ENCODE results near the gene OGFOD2. TPM values are rescaled to one million over a fixed set of nuclear protein-coding genes. Genes with fewer than 3 reads are reported as not detected.
A peak's percentile ranks its signal among the peaks of the same experiment; 100 is the strongest.

The OGFOD2 gene
- total and polyA plus RNA-seq, 8 donors: 14.2 to 20.8 (median 17.5) TPM

GRCh38 chr12:122999986-123000420 is 25.0 kb downstream of the OGFOD2 start:
- no peak overlapping the region for H3K4me3 ChIP-seq
- no peak overlapping the region for H3K27ac ChIP-seq
- no peaks in the 10 kb centered on the region for H3K27me3 ChIP-seq
- no peak for TF ChIP-seq CTCF (IDR thresholded peaks at IDR 0.05)
- no peaks in the 10 kb centered on the region for H3K4me1 ChIP-seq
- ATAC-seq (no peak), DNase-seq (peak in 1 of 4 donors; percentile 65)
- H3K9me3 ChIP-seq: no peaks in the 10 kb centered on the region
- peaks cover 0 to 69% of the 10 kb centered on the region in 2 donors for H3K36me3 ChIP-seq
- intact Hi-C loops (cut with DNase I): no loop called here

GRCh38 chr12:123000578-123000977 is 25.5 kb downstream of the OGFOD2 start:
- peaks cover 0 to 71% of the 10 kb centered on the region in 2 donors for H3K36me3 ChIP-seq
- H3K27ac ChIP-seq: no peak overlapping the region
- intact Hi-C loops (cut with DNase I): no loop called here
- H3K27me3 ChIP-seq: no peaks in the 10 kb centered on the region
- H3K4me1 ChIP-seq: no peaks in the 10 kb centered on the region
- TF ChIP-seq CTCF (IDR thresholded peaks at IDR 0.05): no peak
- DNase-seq (peak in 1 of 4 donors; percentile 61), ATAC-seq (no peak)
- H3K4me3 ChIP-seq: no peak overlapping the region
- no peaks in the 10 kb centered on the region for H3K9me3 ChIP-seq

GRCh38 chr12:123001464-123001863 is 26.4 kb downstream of the OGFOD2 start:
- H3K27me3 ChIP-seq: no peaks in the 10 kb centered on the region
- peaks cover 0 to 69% of the 10 kb centered on the region in 2 donors for H3K36me3 ChIP-seq
- DNase-seq (no peak), ATAC-seq (no peak)
- no peak overlapping the region for H3K27ac ChIP-seq
- no peaks in the 10 kb centered on the region for H3K4me1 ChIP-seq
- intact Hi-C loops (cut with DNase I): no loop called here
- TF ChIP-seq CTCF (IDR thresholded peaks at IDR 0.05): no peak
- H3K4me3 ChIP-seq: no peak overlapping the region
- H3K9me3 ChIP-seq: no peaks in the 10 kb centered on the region

- TF ChIP-seq CTCF (IDR thresholded peaks at IDR 0.05): no peak
- Histone ChIP-seq H3K36me3 (peaks cover 0 to 63% of the 10 kb centered on the region in 2 donors), H3K27ac (no peak overlapping the region), H3K4me1 (no peaks in the 10 kb centered on the region), H3K27me3 (no peaks in the 10 kb centered on the region), H3K4me3 (no peak overlapping the region), H3K9me3 (no peaks in the 10 kb centered on the region)
- intact Hi-C loops (cut with DNase I): no loop called here
- ATAC-seq (no peak), DNase-seq (peak in 1 of 4 donors; percentile 50)
These were observed 28.2 kb downstream of the OGFOD2 start for GRCh38 chr12:123003257-123003656.

- ATAC-seq (no peak), DNase-seq (peak in 1 of 4 donors; percentile 50)
- no peak overlapping the region for H3K4me3 ChIP-seq
- H3K27ac ChIP-seq: no peak overlapping the region
- no peaks in the 10 kb centered on the region for H3K9me3 ChIP-seq
- no peaks in the 10 kb centered on the region for H3K4me1 ChIP-seq
- no peak for TF ChIP-seq CTCF (IDR thresholded peaks at IDR 0.05)
- no peaks in the 10 kb centered on the region for H3K27me3 ChIP-seq
- intact Hi-C loops (cut with DNase I): no loop called here
- H3K36me3 ChIP-seq: peaks cover 0 to 69% of the 10 kb centered on the region in 2 donors
These were observed 29.2 kb downstream of the OGFOD2 start for GRCh38 chr12:123004287-123004686.

Measured in left lung (tissue), 10 donors.